Activated CD4-positive, alpha-beta T cell treated with anti-CD3 and anti-CD28 coated beads, Interleukin-2, amount 50 U/mL, for 1 hour (primary cell): ENCODE data around the gene FAHD2B.
A peak's percentile ranks its signal among the peaks of the same experiment; 100 is the strongest.
"Not testable (repeated sequence)": the region's sequence is repeated elsewhere in the genome, so short reads cannot be mapped to it uniquely, and the experiment has no call there.

Experiments
- DNase-seq: peaks from one replicate; pipeline ENCODE4 v3.0.0-alpha.2; 2020

FAHD2B gene

GRCh38 chr2:97094772-97095611 lies at the start of gene FAHD2B:
Gene FAHD2B (minus strand): TSS chr2:97094882. CDS start chr2:97091706, 3,176 bp downstream.
- peak; percentile 88 for DNase-seq

GRCh38 chr2:97144016-97144415 lies 49.3 kb upstream of the FAHD2B start:
- not testable (repeated sequence) for DNase-seq

- not testable (repeated sequence) for DNase-seq
These were observed 34.4 kb upstream of the FAHD2B start for GRCh38 chr2:97129090-97129489.

- DNase-seq, result not testable (repeated sequence)
These were observed 19.2 kb upstream of the FAHD2B start for GRCh38 chr2:97113882-97114255.

- peak; percentile 80 for DNase-seq
These were observed 18.6 kb upstream of the FAHD2B start, which contains the start of gene ANKRD36 for GRCh38 chr2:97113050-97113881. Gene ANKRD36 (plus strand): TSS chr2:97113153. CDS start chr2:97113740, 587 bp downstream.

- peak; percentile 42 for DNase-seq
These were observed 17.8 kb upstream of the FAHD2B start for GRCh38 chr2:97112320-97113049.

GRCh38 chr2:97111246-97111645 lies 16.6 kb upstream of the FAHD2B start:
- DNase-seq, result not testable (repeated sequence)

GRCh38 chr2:97106878-97107277 lies 12.2 kb upstream of the FAHD2B start:
- not testable (repeated sequence) for DNase-seq

- not testable (repeated sequence) for DNase-seq
These were observed 4.2 kb upstream of the FAHD2B start for GRCh38 chr2:97098786-97099372.

- no peak for DNase-seq
These were observed 979 bp upstream of the FAHD2B start for GRCh38 chr2:97095661-97096060.

- DNase-seq, result not testable (repeated sequence)
These were observed 505 bp downstream of the FAHD2B start for GRCh38 chr2:97093983-97094771.

- DNase-seq, result not testable (repeated sequence)
These were observed 1.7 kb downstream of the FAHD2B start for GRCh38 chr2:97092946-97093345.

GRCh38 chr2:97088706-97089105 lies 6.0 kb downstream of the FAHD2B start:
- DNase-seq, result not testable (repeated sequence)

GRCh38 chr2:97085093-97085492 lies 9.6 kb downstream of the FAHD2B start:
- DNase-seq, result not testable (repeated sequence)

- DNase-seq, result not testable (repeated sequence)
These were observed 11.2 kb downstream of the FAHD2B start for GRCh38 chr2:97083516-97083915.

- DNase-seq, result not testable (repeated sequence)
These were observed 12.5 kb downstream of the FAHD2B start for GRCh38 chr2:97082206-97082605.

GRCh38 chr2:97080855-97081254 lies 13.8 kb downstream of the FAHD2B start:
- not testable (repeated sequence) for DNase-seq

- not testable (repeated sequence) for DNase-seq
These were observed 17.5 kb downstream of the FAHD2B start for GRCh38 chr2:97077213-97077612.

- not testable (repeated sequence) for DNase-seq
These were observed 23.8 kb downstream of the FAHD2B start for GRCh38 chr2:97070915-97071314.

- DNase-seq, result not testable (repeated sequence)
These were observed 26.0 kb downstream of the FAHD2B start for GRCh38 chr2:97068722-97069121.

- DNase-seq, result no peak
These were observed 26.6 kb downstream of the FAHD2B start for GRCh38 chr2:97068074-97068473.
